ENCODE results near the gene PLXNB1.
"Not testable (repeated sequence)": the region's sequence is repeated elsewhere in the genome, so short reads cannot be mapped to it uniquely, and the experiment has no call there.

Gene PLXNB1

DNA sequence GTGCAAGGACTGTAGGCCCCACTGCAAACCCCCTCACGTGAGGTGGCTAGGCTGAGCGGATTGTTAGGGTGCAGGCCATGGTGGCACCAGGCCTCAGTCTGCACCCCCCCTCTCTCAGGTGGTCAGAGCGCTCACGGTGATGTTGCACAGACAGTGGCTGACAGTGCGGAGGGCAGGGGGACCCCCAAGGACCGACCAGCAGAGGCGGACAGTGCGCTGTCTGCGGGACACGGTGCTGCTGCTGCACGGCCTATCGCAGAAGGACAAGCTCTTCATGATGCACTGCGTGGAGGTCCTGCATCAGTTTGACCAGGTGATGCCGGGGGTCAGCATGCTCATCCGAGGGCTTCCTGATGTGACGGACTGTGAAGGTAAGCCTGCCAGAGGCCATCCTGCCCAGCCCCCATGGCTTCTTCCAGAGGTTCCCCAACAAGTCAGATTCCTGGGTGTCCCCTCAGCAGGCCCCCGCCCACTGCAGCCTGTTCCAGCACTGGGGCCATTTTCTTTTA is 34.9 kb upstream of the PLXNB1 start:
- no peak for DNase-seq (ENCODE audit: low read depth in 2 of 2, low spot score in 1 of 2)

DNA sequence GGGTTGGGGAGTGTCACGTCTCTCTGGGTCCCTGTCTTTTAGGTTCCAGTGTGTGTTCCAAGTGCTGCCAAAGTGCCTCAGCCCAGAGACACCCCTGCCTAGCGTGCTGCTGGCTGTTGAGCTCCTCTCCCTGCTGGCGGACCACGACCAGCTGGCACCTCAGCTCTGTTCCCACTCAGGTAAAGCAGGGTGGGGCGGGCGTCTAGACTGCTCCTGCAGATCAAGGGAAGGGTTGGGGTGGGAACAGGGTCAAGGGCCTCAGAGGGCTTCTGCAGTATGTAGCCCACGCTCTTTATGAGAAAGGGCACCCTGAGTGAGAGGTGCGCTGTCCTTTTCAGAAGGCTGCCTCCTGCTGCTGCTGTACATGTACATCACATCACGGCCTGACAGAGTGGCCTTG is 33.8 kb upstream of the PLXNB1 start:
- no peak for DNase-seq (ENCODE audit: low read depth in 2 of 2, low spot score in 1 of 2)

DNA sequence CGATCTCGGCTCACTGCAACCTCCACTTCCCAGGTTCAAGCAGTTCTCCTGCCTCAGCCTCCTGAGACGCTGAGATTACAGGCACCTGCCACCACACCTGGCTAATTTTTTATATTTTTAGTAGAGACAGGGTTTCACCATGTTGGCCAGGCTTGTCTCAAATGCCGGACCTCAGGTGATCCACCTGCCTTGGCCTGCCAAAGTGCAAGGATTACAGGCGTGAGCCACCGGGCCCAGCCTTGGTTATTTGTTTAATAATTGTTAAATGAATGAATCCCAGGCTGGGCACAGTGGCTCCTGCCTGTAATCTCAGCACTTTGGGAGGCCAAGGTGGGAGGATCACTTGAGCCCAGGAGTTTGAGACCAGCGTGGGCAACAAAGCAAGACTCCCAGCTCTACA is 31.9 kb upstream of the PLXNB1 start:
- DNase-seq (ENCODE audit: low read depth in 2 of 2, low spot score in 1 of 2): not testable (repeated sequence)

DNA sequence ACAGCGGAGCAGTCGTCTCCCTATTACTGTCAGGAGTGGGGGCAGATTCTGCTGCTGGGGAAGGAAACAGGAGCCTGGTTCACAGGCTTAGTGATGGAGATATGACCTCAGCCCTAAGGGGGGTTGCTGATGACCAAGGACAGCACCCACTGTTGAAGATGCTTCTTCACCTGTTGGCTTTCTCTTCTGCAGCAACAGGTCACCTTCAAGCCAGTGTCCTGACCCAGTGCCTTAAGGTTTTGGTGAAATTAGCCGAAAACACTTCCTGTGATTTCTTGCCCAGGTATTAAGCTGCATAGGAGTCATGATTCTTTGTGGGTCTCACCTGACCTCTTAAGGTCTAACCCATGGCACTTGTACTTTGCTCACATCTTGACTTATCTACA is 30.6 kb upstream of the PLXNB1 start:
- DNase-seq (ENCODE audit: low read depth in 2 of 2, low spot score in 1 of 2): no peak

DNA sequence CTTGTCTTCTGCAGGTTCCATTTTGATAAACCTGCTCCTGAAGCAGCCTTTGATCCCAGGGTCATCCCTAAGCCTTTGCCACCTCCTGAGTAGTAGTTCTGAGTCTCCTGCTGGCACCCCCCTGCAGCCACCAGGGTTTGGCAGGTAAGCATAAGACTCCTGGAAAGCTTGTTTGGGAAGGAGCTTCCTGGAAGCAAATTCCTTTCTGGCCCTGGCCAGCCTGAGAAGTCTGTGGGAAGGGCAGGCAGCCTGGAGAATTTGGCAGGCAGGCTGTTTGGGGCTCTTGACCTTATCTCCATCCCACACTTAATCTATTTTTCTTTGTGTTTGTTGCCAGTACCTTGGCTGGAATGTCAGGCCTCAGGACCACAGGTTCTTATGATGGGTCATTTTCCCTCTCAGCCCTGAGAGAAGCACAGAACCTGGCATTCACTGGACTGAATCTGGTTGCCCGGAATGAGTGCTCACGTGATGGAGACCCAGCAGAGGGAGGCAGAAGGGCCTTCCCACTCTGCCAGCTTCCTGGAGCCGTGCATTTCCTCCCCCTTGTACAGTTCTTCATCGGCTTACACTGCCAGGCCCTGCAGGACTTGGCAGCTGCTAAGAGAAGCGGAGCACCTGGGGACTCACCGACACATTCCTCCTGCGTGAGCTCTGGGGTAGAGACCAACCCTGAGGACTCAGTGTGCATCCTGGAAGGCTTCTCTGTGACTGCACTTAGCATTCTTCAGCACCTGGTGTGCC is 30.1 kb upstream of the PLXNB1 start:
- no peak for DNase-seq (ENCODE audit: low read depth in 2 of 2, low spot score in 1 of 2)

DNA sequence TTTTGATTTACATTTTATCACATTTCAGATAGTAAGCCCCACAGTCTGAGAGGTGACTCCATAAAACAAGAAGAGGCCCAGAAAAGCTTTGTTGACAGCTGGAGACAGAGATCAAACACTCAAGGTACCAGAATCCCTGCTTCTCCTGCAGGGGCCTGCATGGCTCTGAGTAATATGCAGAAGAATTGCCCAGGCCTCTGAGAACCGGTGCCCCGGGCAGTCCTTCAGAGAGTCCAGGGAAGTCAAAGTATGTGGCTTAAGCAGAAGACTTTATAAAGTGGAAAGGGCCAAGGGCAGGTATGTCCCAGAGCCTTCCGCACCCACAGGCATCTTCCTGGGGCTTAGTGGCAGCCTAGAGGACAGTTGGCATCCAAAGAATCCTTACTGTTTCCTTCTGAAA is 29.4 kb upstream of the PLXNB1 start:
- no peak for DNase-seq (ENCODE audit: low read depth in 2 of 2, low spot score in 1 of 2)

DNA sequence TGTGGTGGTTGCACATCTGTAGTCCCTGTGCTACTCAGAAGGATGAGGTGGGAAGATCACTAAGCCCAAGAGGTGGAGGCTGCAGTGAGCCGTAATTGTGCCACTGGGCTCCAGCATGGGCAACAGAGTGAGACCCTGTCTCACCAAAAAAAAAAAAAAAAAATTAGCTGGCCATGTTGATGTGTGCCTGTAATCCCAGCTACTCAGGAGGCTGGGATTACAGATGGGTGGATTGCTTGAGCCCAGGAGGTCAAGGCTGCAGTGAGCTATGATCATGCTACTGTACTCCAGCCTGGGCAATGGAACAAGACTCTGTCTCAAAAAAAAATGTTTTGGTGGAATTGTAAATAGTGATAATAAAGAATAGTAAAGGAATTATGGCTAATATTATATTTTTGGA is 26.6 kb upstream of the PLXNB1 start:
- no peak for DNase-seq (ENCODE audit: low read depth in 2 of 2, low spot score in 1 of 2)

DNA sequence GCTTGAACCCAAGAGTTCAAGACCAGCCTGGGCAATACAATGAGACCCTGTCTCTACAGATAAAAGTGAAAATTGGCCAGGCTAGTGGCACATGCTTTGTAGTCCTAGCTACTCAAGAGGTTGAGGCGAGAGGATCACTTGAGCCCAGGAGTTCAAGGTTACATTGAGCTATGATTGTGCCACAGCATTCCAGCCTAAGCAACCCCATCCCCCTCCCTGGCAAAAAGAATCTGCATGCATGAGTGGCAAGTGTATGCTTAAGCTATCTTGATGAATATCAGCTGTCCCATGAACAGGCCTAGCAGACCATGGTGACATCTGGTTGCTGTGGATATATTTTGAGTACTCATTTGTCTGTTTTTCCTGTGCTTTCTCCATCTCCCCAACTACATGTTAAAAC is 21.4 kb upstream of the PLXNB1 start:
- no peak for DNase-seq (ENCODE audit: low read depth in 2 of 2, low spot score in 1 of 2)

DNA sequence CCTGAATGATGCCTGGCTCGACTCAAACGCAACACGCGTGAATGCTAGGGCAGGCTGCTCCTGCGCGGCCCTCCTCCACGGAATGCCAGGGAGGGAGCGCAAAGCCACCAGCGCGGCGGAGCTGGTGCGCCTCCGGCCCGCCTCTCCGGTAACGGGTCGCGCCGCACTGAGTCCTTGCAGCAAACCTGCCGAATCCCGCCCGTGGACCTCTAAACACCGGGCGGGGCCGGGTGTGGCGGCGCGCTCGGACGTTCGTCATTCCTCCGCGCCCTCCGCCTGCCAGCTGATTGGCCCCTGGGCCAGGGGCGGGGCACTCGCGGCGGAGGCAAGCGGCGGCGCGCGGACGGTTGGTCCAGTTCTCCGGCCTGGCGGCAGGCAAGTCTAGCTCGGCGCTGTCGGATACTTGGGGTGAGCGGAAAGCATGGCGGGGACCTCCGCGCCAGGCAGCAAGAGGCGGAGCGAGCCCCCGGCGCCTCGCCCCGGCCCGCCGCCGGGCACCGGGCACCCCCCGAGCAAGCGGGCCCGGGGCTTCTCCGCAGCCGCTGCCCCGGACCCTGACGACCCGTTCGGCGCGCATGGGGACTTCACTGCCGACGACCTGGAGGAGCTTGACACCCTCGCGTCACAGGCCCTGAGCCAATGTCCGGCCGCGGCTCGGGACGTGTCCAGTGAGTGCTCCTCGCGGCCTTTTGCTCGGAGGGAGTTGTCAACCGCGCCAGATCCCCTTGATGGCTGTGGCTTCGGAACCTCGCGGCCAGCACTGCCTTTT is 16.7 kb upstream of the PLXNB1 start, which contains the start of gene ATRIP:
TSS of gene ATRIP (plus strand) at position 313 of the 769 bp plus-strand sequence. CDS start at position 422, 109 bp downstream.
- peak; percentile 63 to 73 for DNase-seq (ENCODE audit: low read depth in 2 of 2, low spot score in 1 of 2)

DNA sequence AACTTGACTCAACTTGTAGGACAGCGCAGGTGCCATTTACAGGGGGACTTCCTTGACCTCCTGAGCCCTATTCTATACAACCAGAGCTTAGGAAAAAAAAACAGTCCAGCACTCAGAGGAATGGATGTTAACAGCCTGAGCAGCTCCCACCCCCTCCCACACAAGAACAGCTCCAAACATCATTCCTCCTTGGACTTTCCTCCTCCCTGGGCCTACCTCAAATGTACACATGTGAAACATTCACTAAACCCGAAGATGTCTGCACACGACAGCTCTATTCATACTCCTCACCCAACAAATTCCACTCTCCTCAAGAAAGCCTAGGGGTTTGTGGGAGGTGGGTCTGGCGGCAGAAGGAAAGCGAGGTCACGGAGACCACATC is 16.1 kb upstream of the PLXNB1 start:
- no peak for DNase-seq (ENCODE audit: low read depth in 2 of 2, low spot score in 1 of 2)

DNA sequence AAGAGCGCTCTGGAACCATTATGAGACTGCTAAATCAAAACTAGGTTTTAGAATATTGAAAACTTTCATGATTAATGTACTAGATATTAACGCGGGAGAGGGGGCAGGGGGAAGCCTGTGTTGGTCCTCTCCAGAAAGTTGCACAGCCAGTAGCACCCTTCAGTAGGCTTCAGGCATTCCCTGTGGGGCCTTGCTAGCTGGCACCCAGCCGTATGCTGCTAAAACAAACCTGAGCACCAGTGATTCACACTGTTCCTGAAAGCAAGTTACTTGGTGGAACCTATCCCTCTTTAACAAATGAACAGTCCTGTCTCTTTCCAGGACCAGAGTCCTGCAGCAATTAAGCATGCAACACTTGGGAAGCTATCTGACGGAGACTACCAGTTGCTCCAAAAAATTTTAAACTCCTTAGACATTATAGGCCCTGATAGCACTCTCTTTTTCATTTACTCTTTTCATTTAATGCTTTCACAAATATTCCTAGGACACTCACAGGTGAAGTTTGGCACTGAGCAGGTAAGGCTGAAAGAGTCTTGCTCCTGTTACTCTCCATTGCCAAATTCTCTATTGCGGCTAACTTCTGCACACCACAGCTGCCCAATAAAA is 15.5 kb upstream of the PLXNB1 start:
- DNase-seq (ENCODE audit: low read depth in 2 of 2, low spot score in 1 of 2): no peak

DNA sequence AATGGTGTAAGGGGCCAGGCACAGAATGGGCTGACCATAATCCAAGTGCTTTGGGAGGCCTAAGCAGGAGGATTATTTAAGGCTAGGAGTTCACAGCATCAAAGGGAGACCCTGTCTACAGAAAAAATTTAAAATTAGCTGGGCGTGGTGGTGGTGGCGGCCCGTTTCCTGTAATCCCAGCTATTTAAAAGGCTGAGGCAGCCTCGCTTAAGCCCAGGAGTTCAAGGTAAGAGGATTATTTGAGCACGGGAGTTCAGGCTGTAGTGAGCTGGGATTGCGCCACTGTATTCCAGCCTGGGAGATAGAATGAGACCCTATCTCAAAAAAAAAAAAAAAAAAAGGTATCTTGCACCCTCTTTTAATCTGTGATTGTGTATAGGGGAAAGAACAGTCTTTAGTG is 12.1 kb upstream of the PLXNB1 start:
- DNase-seq (ENCODE audit: low read depth in 2 of 2, low spot score in 1 of 2): no peak

DNA sequence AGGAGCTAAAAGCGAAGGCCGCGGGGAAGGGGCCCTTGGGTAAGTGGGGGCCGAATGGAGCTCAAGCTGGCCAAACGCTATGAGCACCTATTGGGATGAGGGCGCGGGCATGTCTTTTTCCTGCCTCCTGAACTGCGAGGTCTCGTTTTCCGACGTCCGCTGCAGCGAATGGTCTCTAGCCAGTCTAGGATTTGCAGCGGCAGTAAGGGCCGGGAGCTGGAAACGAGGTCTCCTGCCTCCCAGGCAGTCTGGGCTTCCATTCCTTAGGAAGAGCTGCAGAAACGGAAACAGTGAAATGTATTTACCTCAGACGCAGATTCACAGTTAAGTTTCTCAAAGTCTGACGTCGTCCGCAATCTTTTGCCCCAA is 10.7 kb upstream of the PLXNB1 start:
- no peak for DNase-seq (ENCODE audit: low read depth in 2 of 2, low spot score in 1 of 2)

DNA sequence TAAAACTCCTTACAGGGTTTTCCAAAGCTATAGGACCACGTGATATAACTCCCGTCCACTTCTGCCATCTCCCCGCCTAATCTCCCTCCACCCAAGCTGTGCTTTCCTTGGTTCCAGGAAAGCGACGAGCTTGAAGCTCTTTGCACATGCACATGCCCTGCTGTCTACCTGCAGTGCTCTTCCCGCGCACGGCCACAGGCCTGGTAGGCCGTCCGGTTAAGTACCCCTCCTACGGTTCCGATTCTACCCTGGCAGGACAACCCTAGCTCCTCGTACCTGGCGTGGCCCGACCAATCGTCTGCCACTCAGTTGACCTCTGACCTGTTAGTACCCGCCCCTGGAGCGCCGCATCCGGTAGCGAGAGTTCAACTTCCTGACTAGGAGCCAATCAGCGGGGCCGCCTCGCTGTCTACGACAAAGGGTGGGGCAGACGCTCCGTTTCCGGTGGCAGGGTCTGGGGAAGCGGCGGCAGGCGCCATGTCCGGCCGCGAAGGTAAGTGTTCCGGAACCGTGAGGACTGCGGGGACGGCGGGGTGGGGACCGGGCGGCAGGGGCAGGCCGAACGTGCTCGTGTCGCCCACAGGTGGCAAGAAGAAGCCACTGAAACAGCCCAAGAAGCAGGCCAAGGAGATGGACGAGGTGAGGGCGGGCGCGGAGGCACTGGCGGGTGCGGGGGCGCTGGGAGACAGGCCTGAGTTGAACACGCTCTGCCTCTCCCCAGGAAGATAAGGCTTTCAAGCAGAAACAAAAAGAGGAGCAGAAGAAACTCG is 10.1 kb upstream of the PLXNB1 start, which contains the start of the genes CCDC51 and TMA7:
TSS of gene CCDC51 (minus strand) at position 300 of the 770 bp plus-strand sequence. CDS start 4,991 bp downstream, outside the sequence.
TSS of gene TMA7 (plus strand) at position 438 of the 770 bp plus-strand sequence. CDS start at position 478, 40 bp downstream.
- DNase-seq (ENCODE audit: low read depth in 2 of 2, low spot score in 1 of 2): peak; percentile 97

DNA sequence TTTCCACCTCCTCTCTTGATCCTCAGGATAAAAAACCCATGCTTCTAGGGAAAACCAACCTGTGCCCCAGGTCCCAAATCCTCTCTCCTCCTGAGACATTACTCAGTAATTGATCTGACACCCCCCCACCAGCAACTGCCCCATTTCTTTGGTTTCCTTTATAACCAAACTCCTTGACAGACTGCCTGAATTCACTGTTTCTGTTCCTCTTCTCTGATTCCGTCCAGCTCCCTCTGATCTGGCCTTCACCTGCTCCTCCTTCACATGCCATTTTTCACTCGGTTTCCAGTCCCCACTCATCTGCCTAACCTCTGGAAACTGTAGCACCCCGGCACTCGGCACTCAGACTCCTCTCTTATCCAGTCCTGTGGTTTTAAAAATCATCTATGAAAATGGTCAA is 7.9 kb upstream of the PLXNB1 start:
- no peak for DNase-seq (ENCODE audit: low read depth in 2 of 2, low spot score in 1 of 2)

DNA sequence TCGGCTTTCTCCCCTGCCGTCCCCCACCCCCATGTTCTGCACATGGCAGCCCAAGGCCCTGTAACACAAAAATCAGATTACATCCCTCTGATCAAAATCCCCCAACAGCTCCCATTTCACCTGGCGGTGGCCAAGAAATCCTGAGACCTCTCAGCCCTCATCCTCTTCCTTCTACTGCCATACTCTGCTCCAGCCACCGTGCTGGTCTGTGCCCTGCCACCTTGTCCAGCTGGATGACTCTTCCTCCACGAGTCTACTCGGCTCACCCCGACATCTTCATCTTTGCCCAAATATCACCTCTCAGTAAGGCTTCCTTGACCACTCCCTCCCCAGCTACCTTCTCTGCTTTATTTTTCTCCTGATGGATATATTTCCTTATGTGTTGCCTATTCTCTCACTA is 7.0 kb upstream of the PLXNB1 start:
- DNase-seq (ENCODE audit: low read depth in 2 of 2, low spot score in 1 of 2): no peak

DNA sequence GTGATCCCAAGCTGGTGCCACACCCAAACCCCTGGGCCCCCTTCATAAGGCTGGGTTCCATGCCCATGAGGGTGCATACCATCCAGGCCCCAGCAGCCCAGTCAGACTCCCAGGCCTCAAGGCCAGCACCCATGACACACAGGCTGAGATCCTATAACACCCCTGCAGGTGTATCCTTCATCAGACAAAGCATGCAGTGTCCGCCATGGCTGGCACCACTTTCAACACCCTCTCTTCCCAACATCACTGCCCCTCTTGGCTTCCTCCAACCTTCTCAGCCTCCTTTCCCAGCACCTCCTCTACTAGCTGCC is 6.5 kb upstream of the PLXNB1 start:
- DNase-seq (ENCODE audit: low read depth in 2 of 2, low spot score in 1 of 2): no peak

DNA sequence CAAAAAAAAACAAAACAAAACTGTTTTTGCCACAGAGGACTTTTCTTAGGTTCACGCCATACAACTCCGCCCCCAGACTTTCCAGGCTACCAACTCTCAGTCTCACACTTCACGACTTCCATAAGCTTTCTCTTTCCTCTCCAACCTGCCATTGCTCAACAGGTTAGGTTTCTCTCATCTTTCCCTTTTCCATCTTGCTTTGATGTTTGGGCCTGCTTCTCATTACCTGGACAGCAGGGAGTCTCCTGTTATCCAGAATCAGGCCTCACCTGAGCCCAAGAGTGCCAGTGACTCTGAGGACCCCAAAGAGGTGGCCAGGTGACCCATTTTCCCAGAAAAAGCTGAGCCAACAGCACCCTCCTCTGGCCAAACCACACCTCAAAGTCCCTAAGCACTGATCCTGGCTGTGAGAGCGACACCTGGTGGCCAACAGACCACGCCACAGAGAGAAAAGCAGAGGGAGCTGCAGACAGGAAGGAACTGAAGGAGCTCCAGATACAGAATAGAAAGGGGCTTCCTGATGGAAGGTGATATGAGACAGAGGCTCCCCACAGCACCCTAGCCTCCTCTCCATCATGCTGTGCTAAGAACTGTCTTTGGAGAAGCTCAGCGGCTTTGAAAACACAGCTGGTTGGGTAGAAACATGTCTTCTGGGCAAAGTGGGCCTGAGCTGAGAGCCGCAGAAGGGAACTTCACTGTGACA is 6.0 kb upstream of the PLXNB1 start:
- peak; percentile 70 to 83 for DNase-seq (ENCODE audit: low read depth in 2 of 2, low spot score in 1 of 2)

DNA sequence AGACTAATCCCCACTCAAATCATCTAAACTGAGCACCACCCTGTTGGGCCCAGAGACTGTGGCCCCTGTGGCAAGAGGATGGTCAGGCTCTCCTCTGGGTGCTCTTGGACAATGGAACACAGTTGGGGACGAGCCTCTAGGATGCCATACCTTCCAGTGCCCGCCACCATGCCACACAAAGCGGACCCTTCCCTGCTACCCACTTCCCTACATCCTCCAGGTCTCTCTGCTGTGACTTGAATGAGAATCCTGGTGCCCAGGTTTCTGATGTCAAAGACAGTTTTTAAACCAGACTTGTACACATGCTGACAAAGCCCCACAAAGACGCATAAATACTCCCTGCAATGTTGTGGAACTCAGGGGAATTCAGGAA is 5.3 kb upstream of the PLXNB1 start:
- no peak for DNase-seq (ENCODE audit: low read depth in 2 of 2, low spot score in 1 of 2)

DNA sequence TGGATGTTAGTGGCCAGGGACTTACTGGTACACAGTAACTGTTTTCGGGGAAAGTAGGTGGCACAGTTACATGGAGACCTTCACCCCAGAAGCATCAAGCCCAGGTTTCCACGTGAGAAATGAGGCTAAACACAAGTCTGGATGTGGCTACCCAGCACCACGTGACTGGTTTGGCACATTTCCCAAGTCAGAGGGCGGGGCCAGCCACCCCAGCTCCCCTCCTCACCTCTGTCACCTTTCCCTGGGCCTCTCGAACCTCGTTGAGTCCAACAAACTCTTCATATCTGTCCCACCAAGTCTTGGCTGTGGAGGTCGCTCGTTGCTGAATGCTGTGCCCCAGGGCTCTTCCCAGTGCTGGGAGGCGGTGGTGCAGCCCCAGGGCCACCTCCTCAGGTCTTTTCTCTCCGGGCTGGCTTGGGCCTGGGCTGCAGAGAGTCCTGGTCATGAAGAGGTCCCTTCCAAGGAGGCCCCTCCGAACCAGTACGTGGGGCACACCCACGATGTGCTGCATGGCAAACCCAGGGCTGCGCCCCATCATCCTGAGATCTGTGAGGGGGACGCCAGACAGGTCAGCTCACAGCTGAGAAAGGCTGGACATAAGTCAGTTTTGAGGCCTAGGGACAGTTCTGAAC is 4.8 kb upstream of the PLXNB1 start:
- DNase-seq (ENCODE audit: low read depth in 2 of 2, low spot score in 1 of 2): no peak
